Stomach (tissue), 9 donors: ENCODE measurements around the gene TGIF1. TPM values are rescaled to one million over a fixed set of nuclear protein-coding genes. Genes with fewer than 3 reads are reported as not detected.

Source experiments
- DNase-seq, 2 donors: peaks; one replicate each; pipeline versions ENCODE4 v3.0.0 to v3.0.0-alpha.2; 2013 to 2019
- H3K27ac ChIP-seq, 5 donors: fragments of 200-600 bp in 4 of 5; sonication (generic) in 4 of 5; one replicate each; pipeline ENCODE4 v1.5.1; 2013 to 2019; ENCODE audit warnings: mild to moderate bottlenecking in 1 of 5, moderate library complexity in 1 of 5
- H3K27me3 ChIP-seq, 3 donors: fragments of 200-600 bp; sonication (generic); one replicate each; pipeline ENCODE4 v1.5.1; 2017 to 2019; ENCODE audit warnings: mixed run types in 1 of 3
- H3K36me3 ChIP-seq, 4 donors: fragments of 200-600 bp; sonication (generic); 1 replicate in 3 of 4; 2 replicates in 1 of 4; pipeline ENCODE4 v1.5.1; 2016 to 2019
- H3K4me1 ChIP-seq, 4 donors: fragments of 200-600 bp; sonication (generic); one replicate each; pipeline ENCODE4 v1.5.1; 2016 to 2019
- H3K4me3 ChIP-seq, 4 donors: fragments of 200-600 bp; sonication (generic) in 3 of 4; one replicate each; pipeline ENCODE4 v1.5.1; 2016 to 2019; ENCODE audit warnings: mild to moderate bottlenecking in 1 of 4
- H3K9me3 ChIP-seq, 4 donors: fragments of 200-600 bp; sonication (generic); one replicate each; pipeline ENCODE4 v1.5.1; 2016 to 2019
- CTCF ChIP-seq, 7 experiments: fragments of 450-650 bp in 4 of 7; fragments of 200-600 bp in 3 of 7; sonication (generic) in 3 of 7; IDR thresholded peaks; one replicate each; pipeline ENCODE4 v1.5.1; 2016 to 2019; ENCODE audit warnings: antibody characterized with exemption in 7 of 7, control low read depth in 2 of 7, mild to moderate bottlenecking in 1 of 7
- EP300 ChIP-seq: sonication (generic); formaldehyde crosslinking; IDR thresholded peaks from one replicate; pipeline ENCODE4 v1.6.1; 2017; ENCODE audit warnings: antibody characterized with exemption
- POLR2A ChIP-seq, 4 donors: fragments of 450-650 bp; IDR thresholded peaks; one replicate each; pipeline ENCODE4 v1.6.1; 2016; ENCODE audit warnings: antibody characterized with exemption in 4 of 4, control low read depth in 2 of 4, mild to moderate bottlenecking in 1 of 4, moderate library complexity in 1 of 4
- POLR2AphosphoS5 ChIP-seq, 3 donors: sonication (generic); formaldehyde crosslinking; IDR thresholded peaks; one replicate each; pipeline ENCODE4 v1.6.1; 2016; ENCODE audit warnings: antibody characterized with exemption in 3 of 3
- WGBS, 5 donors: extraction: QIAGEN DNeasy Blood & Tissue Kit in 3 of 5; methylation state at CpG; one replicate each; pipeline versions ENCODE4 v1.1.5 to v1.1.7; 2013 to 2018; 5-methylcytosine and 5-hydroxymethylcytosine counted together
- intact Hi-C: fragments of 100-400 bp; cut with DNase I; formaldehyde crosslinking; loops from one replicate; pipeline ENCODE4 v1.15.1; 2023; ENCODE audit warnings: low total_unique reads
- polyA plus RNA-seq, 3 donors: library from polyadenylated mRNA; stranded (reverse); fragments of 200-250 nt; gene quantifications; one replicate each; pipeline ENCODE4 v1.2.3, GENCODE V29; 2013
- total RNA-seq, 5 donors: library from RNA; depleted of rRNA; stranded (reverse); fragments of >200 nt; gene quantifications; one replicate each; pipeline versions ENCODE4 v1.1.0 to v1.2.3, GENCODE V29; 2014 to 2016
- donor health status: healthy with polysubstance abuse.
- donor health status: Bipolar disorder and iron deficiency.
- donor health status: healthy.

TGIF1 gene
- total and polyA plus RNA-seq, 8 donors: 18.7 to 87.6 (median 55.2) TPM

DNA sequence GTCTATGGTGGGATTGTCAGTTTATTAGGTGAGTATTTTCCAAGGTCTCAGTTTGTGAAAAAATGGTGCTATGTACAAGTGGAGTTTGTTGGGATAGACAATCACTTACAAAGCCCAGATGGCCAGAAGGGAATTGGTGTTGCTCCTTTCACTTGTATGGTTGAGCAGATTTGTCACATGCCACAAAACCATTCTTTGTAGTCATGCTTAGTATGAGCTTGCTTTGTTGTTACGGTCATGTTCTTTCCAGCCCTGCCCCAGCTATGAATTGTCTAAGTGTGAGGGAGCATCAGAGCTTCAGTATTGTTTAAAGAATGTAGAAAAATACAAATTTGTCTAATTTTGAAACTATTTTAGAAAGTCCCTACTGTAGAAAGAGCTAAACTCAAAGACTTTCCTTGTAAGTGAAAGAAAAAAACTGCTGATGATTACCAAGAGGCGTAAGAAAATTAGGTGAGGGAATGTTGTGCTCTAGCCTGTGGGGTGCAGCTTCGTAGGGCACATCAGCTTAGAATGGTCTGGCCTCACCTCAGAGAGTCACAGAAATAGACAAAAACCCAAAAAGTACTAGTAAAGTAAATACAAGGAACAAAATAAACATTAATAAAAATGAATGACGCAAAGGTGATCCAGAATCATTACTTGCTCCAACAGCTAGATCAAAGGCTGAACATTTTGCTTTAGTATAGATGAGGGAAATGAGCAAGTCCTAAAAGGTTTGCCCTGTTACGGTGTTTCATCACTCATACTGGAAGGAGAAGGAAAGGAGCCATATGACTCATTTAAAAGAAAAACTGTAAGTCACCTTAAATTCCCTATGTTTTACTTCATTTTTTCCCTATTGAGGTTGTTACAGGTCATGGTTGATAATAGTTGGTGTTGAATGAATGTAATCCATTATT is 9.2 kb downstream of the TGIF1 start:
- Histone ChIP-seq H3K4me3 (no peak overlapping the region), H3K36me3 (peaks cover 20 to 51% (median 37%) of the 10 kb centered on the region in 4 donors), H3K27ac (peak overlapping the region in 4 of 5 donors; percentile 45 to 99 (median 99)), H3K27me3 (no peaks in the 10 kb centered on the region), H3K9me3 (peaks cover 0 to 7% (median 2%) of the 10 kb centered on the region in 4 donors), H3K4me1 (peaks cover 36 to 56% (median 47%) of the 10 kb centered on the region in 4 donors)
- DNase-seq: no peak
- intact Hi-C loops: loop anchor here (10.0 kb wide), 2 partner anchors 126 to 174 kb away; no protein-coding TSS in a partner anchor
- WGBS, 5 donors: 65 to 80% (median 75%) methylated on average over 5 of the region's 5 CpGs
- TF ChIP-seq EP300: no peak
- TF ChIP-seq POLR2AphosphoS5 (IDR thresholded peaks at IDR 0.05): peak in 1 of 3 donors; percentile 34

DNA sequence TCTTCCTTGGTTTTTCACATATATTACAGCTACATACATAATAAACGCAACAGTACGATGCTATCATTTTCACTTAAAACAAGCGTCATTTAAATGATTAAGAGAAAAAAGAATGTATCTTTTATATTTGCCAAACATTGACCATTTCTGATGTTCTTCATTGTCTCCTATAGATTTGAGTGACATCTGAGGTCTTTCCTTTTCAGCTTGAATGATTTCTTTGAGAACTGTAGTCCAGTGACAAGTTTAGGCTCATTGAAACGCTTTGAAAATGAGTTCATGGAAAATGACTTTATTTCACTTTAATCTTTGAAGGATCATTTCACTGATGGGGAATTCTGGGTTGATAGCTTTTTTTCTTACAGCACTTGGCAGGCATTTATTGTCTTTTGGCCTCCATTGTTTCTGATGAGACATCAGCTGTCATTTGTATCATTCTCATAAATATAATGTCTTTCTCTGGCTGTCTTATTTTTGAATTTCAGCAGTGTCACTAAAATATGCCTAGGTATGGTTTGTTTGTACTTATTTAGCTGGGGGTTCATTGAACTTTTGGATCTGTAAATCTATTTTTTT is 10.9 kb downstream of the TGIF1 start:
- TF ChIP-seq POLR2A (IDR thresholded peaks at IDR 0.05): no peak
- TF ChIP-seq CTCF (IDR thresholded peaks at IDR 0.05): no peak
- no peak for TF ChIP-seq EP300
- no peak for TF ChIP-seq POLR2AphosphoS5 (IDR thresholded peaks at IDR 0.05)
- H3K9me3 ChIP-seq: peaks cover 0 to 7% (median 2%) of the 10 kb centered on the region in 4 donors
- H3K4me3 ChIP-seq: no peak overlapping the region
- intact Hi-C loops: no loop called here
- H3K36me3 ChIP-seq: peaks cover 20 to 51% (median 37%) of the 10 kb centered on the region in 4 donors
- no peak overlapping the region for H3K27ac ChIP-seq
- 94 to 98% (median 95%) methylated on average over 4 of the region's 4 CpGs for WGBS, 5 donors
- H3K27me3 ChIP-seq: no peaks in the 10 kb centered on the region
- H3K4me1 ChIP-seq: peaks cover 25 to 39% (median 32%) of the 10 kb centered on the region in 4 donors
- no peak for DNase-seq

DNA sequence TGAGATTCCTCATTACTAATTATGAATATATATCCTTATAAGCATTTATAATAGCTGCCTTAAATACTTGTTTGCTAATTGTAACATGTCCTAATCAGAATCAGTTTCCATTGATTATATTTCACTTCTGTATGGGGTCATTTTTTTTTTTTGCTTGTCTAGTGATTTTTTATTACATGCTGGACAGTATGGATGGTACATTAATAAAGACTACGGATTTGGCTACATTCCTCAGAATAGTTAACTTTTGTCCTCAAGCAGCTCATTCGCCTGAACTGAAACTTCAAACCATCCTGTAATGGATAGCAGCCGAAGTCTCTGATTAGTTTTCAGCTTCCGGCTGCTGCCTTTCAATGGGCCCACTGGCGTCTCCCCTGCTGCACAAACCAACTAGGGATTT is 11.7 kb downstream of the TGIF1 start:
- Histone ChIP-seq H3K4me1 (peaks cover 18 to 37% (median 28%) of the 10 kb centered on the region in 4 donors), H3K27ac (no peak overlapping the region), H3K4me3 (no peak overlapping the region), H3K27me3 (no peaks in the 10 kb centered on the region), H3K9me3 (peaks cover 0 to 7% (median 2%) of the 10 kb centered on the region in 4 donors), H3K36me3 (peaks cover 20 to 44% (median 30%) of the 10 kb centered on the region in 4 donors)
- DNase-seq: no peak
- no peak for TF ChIP-seq CTCF (IDR thresholded peaks at IDR 0.05)
- TF ChIP-seq POLR2AphosphoS5 (IDR thresholded peaks at IDR 0.05): no peak
- no peak for TF ChIP-seq POLR2A (IDR thresholded peaks at IDR 0.05)
- no peak for TF ChIP-seq EP300
- WGBS, 5 donors: 93 to 99% (median 96%) methylated on average over 5 of the region's 5 CpGs
- intact Hi-C loops: no loop called here

- no peak for DNase-seq
- TF ChIP-seq POLR2A (IDR thresholded peaks at IDR 0.05): no peak
- no peak for TF ChIP-seq CTCF (IDR thresholded peaks at IDR 0.05)
- no peak for TF ChIP-seq EP300
- TF ChIP-seq POLR2AphosphoS5 (IDR thresholded peaks at IDR 0.05): no peak
- Histone ChIP-seq H3K4me3 (no peak overlapping the region), H3K36me3 (peaks cover 9 to 31% (median 17%) of the 10 kb centered on the region in 4 donors), H3K27me3 (no peaks in the 10 kb centered on the region), H3K4me1 (peaks cover 13 to 29% (median 18%) of the 10 kb centered on the region in 4 donors), H3K9me3 (peaks cover 0 to 7% (median 2%) of the 10 kb centered on the region in 4 donors), H3K27ac (no peak overlapping the region)
- intact Hi-C loops: no loop called here
- WGBS, 5 donors: 53 to 73% (median 61%) methylated on average over 2 of the region's 2 CpGs
Measured at GRCh38 chr18:3463051-3463450, 13.1 kb downstream of the TGIF1 start.
